CMK (cell line): ENCODE results near the gene FHIT.

Experiments
- DNase-seq: peaks from one replicate; pipeline ENCODE4 v3.0.0-alpha.2; 2010; ENCODE audit warnings: low read depth

Gene FHIT

GRCh38 chr3:60469481-60469880, 781.8 kb downstream of the FHIT start:
- no peak for DNase-seq

DNA sequence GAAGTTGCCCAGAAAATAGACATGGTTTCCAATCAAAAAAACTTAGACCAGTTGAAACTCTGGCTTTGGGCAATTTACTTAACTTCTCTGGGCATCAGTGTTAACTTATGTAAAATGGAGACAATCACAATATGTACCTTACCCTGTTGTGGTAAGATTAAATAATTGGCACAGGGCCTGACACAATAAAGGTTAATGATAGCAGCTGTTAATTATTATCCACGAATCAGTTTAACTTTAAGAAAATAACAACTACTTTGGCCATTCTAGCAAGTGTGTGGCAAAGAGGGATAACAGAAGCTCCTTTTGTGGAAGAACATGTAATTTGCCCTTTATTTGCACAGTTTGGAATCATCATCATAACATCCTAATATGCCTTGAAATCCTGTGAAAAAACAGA, 787.6 kb downstream of the FHIT start:
- no peak for DNase-seq

DNA sequence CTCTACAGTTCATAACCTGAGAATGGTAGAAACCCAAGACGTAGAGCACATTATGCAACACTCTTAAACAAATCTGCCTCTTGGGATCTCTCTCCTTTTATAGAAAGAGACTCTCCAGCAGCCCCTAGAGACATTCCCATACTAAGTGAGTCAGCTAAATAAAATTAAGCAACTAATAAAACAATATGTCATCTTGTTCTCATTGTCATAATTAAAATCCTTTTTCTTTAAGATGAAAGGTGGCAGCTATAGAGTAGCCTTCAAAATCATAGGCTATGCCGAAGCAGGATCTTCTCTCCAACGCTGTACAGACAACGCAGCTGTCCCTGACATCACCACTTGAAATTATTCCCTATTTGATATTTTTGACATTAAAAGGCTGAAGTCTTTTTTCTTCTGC, 790.0 kb downstream of the FHIT start:
- DNase-seq, result no peak

DNA sequence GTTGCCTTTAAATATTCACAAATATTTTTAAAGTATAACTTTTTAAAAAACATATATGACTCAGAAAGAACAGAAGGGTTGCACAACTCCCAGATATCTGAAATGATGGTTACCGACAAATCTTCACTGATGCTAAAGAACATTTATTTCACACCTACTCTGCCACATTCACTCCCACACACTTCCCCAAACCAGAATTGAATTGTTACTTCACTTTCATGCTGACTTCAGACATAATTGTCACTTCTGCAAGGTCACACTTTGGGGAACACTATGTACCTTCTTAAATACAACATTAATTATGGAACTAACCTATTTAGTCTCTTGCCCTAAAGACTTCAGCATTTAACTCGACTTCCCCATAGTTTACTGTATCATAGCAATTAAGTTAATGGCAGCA, 795.1 kb downstream of the FHIT start:
- no peak for DNase-seq

DNA sequence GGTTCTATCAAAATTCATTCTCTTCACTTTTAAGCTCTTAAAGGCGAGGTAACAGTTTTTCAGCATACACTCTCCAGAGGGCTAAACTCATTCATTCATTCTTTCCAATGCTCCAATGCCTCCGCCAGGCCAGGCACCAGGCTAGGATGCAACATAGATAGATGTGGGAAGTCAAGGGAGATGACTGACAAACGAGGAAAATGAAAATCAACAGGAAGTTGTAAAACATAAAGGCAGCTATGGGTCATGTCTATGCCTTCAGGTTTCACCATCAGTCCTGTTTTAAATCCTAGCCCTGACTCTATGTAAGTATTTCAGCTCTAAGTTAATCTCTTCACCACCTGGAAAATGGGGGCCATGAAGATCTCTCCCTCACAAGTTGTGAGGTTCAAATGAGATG, 797.9 kb downstream of the FHIT start:
- no peak for DNase-seq

GRCh38 chr3:60448696-60449095, 802.6 kb downstream of the FHIT start:
- no peak for DNase-seq

- DNase-seq, result no peak
Measured at GRCh38 chr3:60445446-60445845, 805.8 kb downstream of the FHIT start.

DNA sequence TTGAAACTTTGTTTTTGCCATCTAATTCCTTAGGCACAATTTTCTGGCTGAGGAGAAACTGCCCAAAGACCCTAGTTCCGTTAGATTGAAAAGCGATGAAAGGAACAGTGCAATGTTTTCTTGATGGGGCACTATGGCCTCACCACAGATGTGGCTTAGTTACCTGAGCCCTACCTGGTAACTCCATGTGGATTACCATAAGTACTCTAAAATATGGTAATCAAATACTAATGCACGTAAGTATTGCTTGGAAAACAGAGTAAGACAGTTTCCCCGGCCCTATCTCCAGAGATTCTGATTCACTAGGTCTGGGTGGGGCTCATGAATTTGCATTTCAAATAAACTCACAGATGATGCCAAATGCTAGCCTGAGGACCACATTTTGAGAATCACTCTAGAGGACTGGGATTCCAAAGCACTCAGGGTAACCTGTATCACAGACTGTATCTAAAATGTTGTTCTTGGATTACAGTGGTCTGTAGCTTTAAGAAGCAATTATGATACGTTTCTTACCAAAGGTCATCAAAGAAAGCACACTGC, 806.3 kb downstream of the FHIT start:
- no peak for DNase-seq

DNA sequence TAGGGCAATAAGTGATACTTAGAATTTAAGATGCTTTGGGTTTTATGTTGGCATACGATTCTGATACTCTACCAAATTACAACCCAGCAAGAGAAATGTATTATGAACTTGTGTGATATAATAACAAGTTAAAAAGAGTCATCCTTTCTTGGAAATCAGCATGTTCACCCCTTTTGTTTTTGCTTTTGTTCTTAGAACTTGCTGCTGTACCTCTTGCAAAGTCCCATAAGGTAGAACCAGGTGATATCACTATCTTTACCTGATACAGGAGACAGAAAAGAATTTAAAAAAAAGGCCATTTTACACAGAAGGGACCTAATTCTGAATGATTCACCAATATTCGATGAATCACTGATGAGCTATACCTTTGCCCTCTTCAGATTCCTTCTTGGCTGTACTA, 810.4 kb downstream of the FHIT start:
- DNase-seq, result no peak

GRCh38 chr3:60435941-60436650, 815.2 kb downstream of the FHIT start:
- no peak for DNase-seq

GRCh38 chr3:60434950-60435349, 816.3 kb downstream of the FHIT start:
- no peak for DNase-seq

DNA sequence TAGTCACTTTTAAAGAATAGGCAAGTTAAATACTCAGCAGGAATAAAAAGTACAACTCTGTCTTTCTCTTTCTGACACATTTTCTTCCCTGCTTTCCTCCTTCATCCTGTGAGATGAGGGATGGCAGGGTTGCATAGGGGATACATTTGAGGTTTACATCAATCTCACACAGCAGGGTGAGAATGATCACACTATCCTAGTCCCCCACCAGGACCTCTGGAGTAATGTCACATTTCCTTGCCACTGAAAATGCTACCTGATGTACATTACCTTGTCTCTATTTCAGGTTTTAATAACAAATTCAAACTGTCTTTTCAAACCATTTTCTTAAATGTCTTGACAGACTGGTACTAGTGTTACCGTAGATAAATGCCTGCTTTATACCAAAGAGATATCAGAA, 816.9 kb downstream of the FHIT start:
- DNase-seq, result no peak

DNA sequence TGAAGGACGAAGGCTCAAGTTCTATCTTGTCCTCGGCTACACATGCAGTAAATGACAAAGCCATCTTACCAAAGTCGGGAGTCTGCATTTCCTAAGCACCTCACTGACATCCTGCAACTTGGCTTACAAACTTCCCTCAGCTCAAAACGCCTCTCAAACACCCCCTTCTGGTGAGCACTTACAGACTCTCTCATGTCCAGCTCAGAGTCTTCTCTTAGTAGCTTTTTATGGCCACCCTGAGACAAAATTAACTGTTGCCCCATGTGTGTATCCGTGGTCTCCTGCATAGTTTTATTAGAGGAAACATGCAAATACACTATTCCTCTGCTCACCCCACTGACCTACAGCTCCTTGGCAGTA, 819.7 kb downstream of the FHIT start:
- peak; percentile 30 for DNase-seq

GRCh38 chr3:60430205-60430604, 821.0 kb downstream of the FHIT start:
- DNase-seq, result no peak

- peak; percentile 20 for DNase-seq
Measured at GRCh38 chr3:60427109-60427508, 824.1 kb downstream of the FHIT start.

DNA sequence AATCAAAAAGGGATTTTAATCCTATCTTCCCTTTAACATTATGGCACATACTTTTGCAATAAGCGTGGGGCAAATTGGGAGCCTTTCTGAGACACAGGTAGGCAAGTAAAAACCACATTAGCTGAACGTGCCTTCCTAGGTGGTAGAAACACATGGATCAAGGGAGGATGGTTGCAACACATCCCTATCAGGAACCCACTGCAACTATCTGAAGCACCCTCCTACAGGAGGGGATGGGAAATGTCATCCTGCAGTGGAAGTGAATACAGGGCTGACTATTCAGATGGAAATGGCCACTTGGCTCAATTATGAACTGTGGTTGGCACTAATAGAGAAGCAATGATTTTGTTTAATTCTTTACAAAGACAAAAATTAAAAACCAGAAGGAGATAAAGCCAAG, 826.3 kb downstream of the FHIT start:
- no peak for DNase-seq

- no peak for DNase-seq
Measured at GRCh38 chr3:60424034-60424433, 827.2 kb downstream of the FHIT start.

- DNase-seq, result no peak
Measured at GRCh38 chr3:60423556-60423955, 827.7 kb downstream of the FHIT start.

DNA sequence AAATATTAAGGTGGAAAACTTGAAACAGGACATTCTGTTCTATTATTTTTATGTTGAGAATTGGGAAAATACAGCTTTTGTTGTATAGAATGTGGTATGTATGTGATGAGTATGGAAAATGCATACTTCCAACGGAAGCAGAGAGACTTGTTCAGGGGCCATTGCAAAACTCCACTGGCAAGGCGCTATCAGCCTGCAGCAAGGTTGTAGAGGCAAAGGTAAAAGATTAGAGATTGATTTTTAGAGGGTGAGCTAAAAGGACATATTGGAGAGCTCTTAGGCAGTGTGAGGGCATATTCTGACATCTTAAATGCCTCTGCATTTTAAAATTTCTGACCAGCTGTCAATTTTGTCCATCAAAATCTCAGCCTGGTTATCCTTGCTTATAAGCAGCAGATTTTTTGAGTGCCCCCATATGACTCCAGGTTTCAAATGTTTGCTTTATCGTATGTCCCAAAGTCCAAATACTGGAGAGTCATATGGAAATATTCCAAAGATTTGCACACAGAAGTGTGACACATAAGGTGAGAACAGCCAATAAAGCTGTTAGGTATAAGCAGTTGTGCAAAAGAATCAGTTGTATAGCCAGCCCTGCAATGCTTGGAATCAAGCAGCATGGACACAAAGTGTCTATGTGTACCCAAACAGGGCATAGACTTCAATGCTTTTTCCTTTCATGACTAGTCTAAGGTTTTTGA, 829.4 kb downstream of the FHIT start:
- DNase-seq, result no peak

- no peak for DNase-seq
Measured at GRCh38 chr3:60417576-60417975, 833.7 kb downstream of the FHIT start.

GRCh38 chr3:60414011-60414410, 837.2 kb downstream of the FHIT start:
- DNase-seq, result no peak

DNA sequence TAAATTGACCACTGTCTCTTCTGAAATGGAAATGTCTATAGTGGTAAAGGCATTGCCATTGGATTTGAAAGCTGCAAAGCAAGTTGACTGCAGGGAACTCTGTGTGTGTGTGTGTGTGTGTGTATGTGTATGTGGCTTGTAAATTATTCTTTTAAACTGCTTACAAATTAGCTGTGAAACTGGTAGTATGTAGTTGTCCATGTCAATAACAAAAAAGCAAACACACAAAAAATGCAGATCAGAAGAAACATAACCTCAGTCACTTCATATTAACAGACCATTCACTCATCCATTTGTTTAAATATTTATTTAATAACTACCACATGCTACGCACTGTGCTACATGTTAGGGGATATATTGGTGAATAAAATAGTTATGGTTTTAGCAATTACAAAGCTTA, 837.7 kb downstream of the FHIT start:
- DNase-seq, result no peak

GRCh38 chr3:60403866-60404265, 847.4 kb downstream of the FHIT start:
- no peak for DNase-seq

DNA sequence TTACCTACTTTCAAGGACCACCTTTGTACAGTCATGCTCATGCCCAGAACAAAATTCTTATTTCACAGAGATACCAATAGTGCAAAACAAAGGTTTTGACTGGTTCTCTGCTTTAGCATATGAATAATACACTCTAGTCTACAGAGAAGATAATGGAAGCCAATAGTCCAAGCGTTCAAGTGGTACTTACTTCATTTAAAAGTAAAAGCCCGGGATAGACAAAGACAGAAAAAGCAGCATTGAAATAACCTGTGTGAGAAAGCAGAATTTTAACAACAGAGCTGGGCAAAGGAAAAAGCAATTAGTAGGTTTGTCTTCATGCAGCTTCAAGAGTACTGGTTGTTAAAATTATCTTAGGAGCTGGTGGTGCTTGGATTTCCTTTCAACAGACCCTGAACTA, 848.3 kb downstream of the FHIT start:
- DNase-seq, result no peak
